ENCODE measurements around the gene MSL1. TPM values are rescaled to one million over a fixed set of nuclear protein-coding genes. Genes with fewer than 3 reads are reported as not detected.
"Not testable (repeated sequence)": the region's sequence is repeated elsewhere in the genome, so short reads cannot be mapped to it uniquely, and the experiment has no call there.

MSL1 gene
- polyA plus RNA-seq, 1 donor = 130 TPM

GRCh38 chr17:40134184-40134583, 12.4 kb downstream of the MSL1 start:
- Histone ChIP-seq H3K36me3 (ENCODE audit: control insufficient read depth, insufficient read depth, low read length) (peaks cover 72% of the 10 kb centered on the region), H3K27ac (ENCODE audit: low read length) (peak overlapping the region; percentile 85), H3K4me1 (ENCODE audit: control insufficient read depth, insufficient read depth, low read length) (peaks cover 29% of the 10 kb centered on the region), H3K27me3 (ENCODE audit: control insufficient read depth, insufficient read depth, low read length) (no peaks in the 10 kb centered on the region), H3K9me3 (ENCODE audit: control insufficient read depth, low read depth, low read length) (no peaks in the 10 kb centered on the region), H3K4me3 (ENCODE audit: low read length) (no peak overlapping the region)
- WGBS (ENCODE audit: insufficient coverage, low lambda C conversion rate) = no CpG with 5 or more reads among the region's 7 CpGs
- peak; percentile 76 to 87 for DNase-seq

- Histone ChIP-seq H3K4me3 (ENCODE audit: low read length) (no peak overlapping the region), H3K27me3 (ENCODE audit: control insufficient read depth, insufficient read depth, low read length) (no peaks in the 10 kb centered on the region), H3K36me3 (ENCODE audit: control insufficient read depth, insufficient read depth, low read length) (peaks cover 56% of the 10 kb centered on the region), H3K27ac (ENCODE audit: low read length) (no peak overlapping the region), H3K9me3 (ENCODE audit: control insufficient read depth, low read depth, low read length) (no peaks in the 10 kb centered on the region), H3K4me1 (ENCODE audit: control insufficient read depth, insufficient read depth, low read length) (peaks cover 29% of the 10 kb centered on the region)
- no peak for DNase-seq
- no CpG with 5 or more reads among the region's 3 CpGs for WGBS (ENCODE audit: insufficient coverage, low lambda C conversion rate)
Observed at GRCh38 chr17:40135817-40136216, 14.0 kb downstream of the MSL1 start.

- H3K27ac ChIP-seq (ENCODE audit: low read length) = peak overlapping the region; percentile 100
- H3K27me3 ChIP-seq (ENCODE audit: control insufficient read depth, insufficient read depth, low read length) = no peaks in the 10 kb centered on the region
- no peaks in the 10 kb centered on the region for H3K9me3 ChIP-seq (ENCODE audit: control insufficient read depth, low read depth, low read length)
- no peak for DNase-seq
- peak overlapping the region; percentile 78 for H3K4me3 ChIP-seq (ENCODE audit: low read length)
- WGBS (ENCODE audit: insufficient coverage, low lambda C conversion rate) = 37% methylated on average over 5 of the region's 14 CpGs
- peaks cover 24% of the 10 kb centered on the region for H3K4me1 ChIP-seq (ENCODE audit: control insufficient read depth, insufficient read depth, low read length)
- peaks cover 33% of the 10 kb centered on the region for H3K36me3 ChIP-seq (ENCODE audit: control insufficient read depth, insufficient read depth, low read length)
Observed at GRCh38 chr17:40139566-40140058, 17.8 kb downstream of the MSL1 start.

- peaks cover 31% of the 10 kb centered on the region for H3K36me3 ChIP-seq (ENCODE audit: control insufficient read depth, insufficient read depth, low read length)
- not testable (repeated sequence) for DNase-seq; H3K27me3 ChIP-seq (ENCODE audit: control insufficient read depth, insufficient read depth, low read length); H3K9me3 ChIP-seq (ENCODE audit: control insufficient read depth, low read depth, low read length); H3K4me3 ChIP-seq (ENCODE audit: low read length); H3K27ac ChIP-seq (ENCODE audit: low read length)
- WGBS (ENCODE audit: insufficient coverage, low lambda C conversion rate) = no CpG with 5 or more reads among the region's 3 CpGs
- H3K4me1 ChIP-seq (ENCODE audit: control insufficient read depth, insufficient read depth, low read length) = peaks cover 17% of the 10 kb centered on the region
Observed at GRCh38 chr17:40143166-40143565, 21.4 kb downstream of the MSL1 start.

GRCh38 chr17:40145476-40145875, 23.7 kb downstream of the MSL1 start:
- H3K36me3 ChIP-seq (ENCODE audit: control insufficient read depth, insufficient read depth, low read length) = peaks cover 50% of the 10 kb centered on the region
- H3K27me3 ChIP-seq (ENCODE audit: control insufficient read depth, insufficient read depth, low read length) = no peaks in the 10 kb centered on the region
- no peak overlapping the region for H3K27ac ChIP-seq (ENCODE audit: low read length)

GRCh38 chr17:40148527-40148926, 26.8 kb downstream of the MSL1 start:
- H3K9me3 ChIP-seq (ENCODE audit: control insufficient read depth, low read depth, low read length) = no peaks in the 10 kb centered on the region
- WGBS (ENCODE audit: insufficient coverage, low lambda C conversion rate) = no CpG with 5 or more reads among the region's 3 CpGs
- H3K4me1 ChIP-seq (ENCODE audit: control insufficient read depth, insufficient read depth, low read length) = no peaks in the 10 kb centered on the region
- no peaks in the 10 kb centered on the region for H3K27me3 ChIP-seq (ENCODE audit: control insufficient read depth, insufficient read depth, low read length)
- H3K4me3 ChIP-seq (ENCODE audit: low read length) = no peak overlapping the region
- peaks cover 63% of the 10 kb centered on the region for H3K36me3 ChIP-seq (ENCODE audit: control insufficient read depth, insufficient read depth, low read length)
- no peak overlapping the region for H3K27ac ChIP-seq (ENCODE audit: low read length)
- DNase-seq = no peak

More at GRCh38 chr17:40145476-40145875, 23.7 kb downstream of the MSL1 start:
- Histone ChIP-seq H3K9me3 (ENCODE audit: control insufficient read depth, low read depth, low read length) (no peaks in the 10 kb centered on the region), H3K4me1 (ENCODE audit: control insufficient read depth, insufficient read depth, low read length) (peaks cover 8% of the 10 kb centered on the region), H3K4me3 (ENCODE audit: low read length) (no peak overlapping the region)
- 100% methylated on average over 1 of the region's 3 CpGs for WGBS (ENCODE audit: insufficient coverage, low lambda C conversion rate)
- DNase-seq = no peak

GRCh38 chr17:40150276-40150675, 28.5 kb downstream of the MSL1 start:
- Histone ChIP-seq H3K27ac (ENCODE audit: low read length) (no peak overlapping the region), H3K27me3 (ENCODE audit: control insufficient read depth, insufficient read depth, low read length) (no peaks in the 10 kb centered on the region), H3K4me3 (ENCODE audit: low read length) (no peak overlapping the region), H3K36me3 (ENCODE audit: control insufficient read depth, insufficient read depth, low read length) (peaks cover 71% of the 10 kb centered on the region), H3K4me1 (ENCODE audit: control insufficient read depth, insufficient read depth, low read length) (no peaks in the 10 kb centered on the region), H3K9me3 (ENCODE audit: control insufficient read depth, low read depth, low read length) (no peaks in the 10 kb centered on the region)
- no peak for DNase-seq
- 93% methylated on average over 3 of the region's 4 CpGs for WGBS (ENCODE audit: insufficient coverage, low lambda C conversion rate)

- H3K27me3 ChIP-seq (ENCODE audit: control insufficient read depth, insufficient read depth, low read length) = no peaks in the 10 kb centered on the region
- H3K27ac ChIP-seq (ENCODE audit: low read length) = no peak overlapping the region
- H3K9me3 ChIP-seq (ENCODE audit: control insufficient read depth, low read depth, low read length) = no peaks in the 10 kb centered on the region
- H3K4me1 ChIP-seq (ENCODE audit: control insufficient read depth, insufficient read depth, low read length) = no peaks in the 10 kb centered on the region
- 80% methylated on average over 2 of the region's 7 CpGs for WGBS (ENCODE audit: insufficient coverage, low lambda C conversion rate)
- DNase-seq = no peak
- peaks cover 69% of the 10 kb centered on the region for H3K36me3 ChIP-seq (ENCODE audit: control insufficient read depth, insufficient read depth, low read length)
- H3K4me3 ChIP-seq (ENCODE audit: low read length) = no peak overlapping the region
Observed at GRCh38 chr17:40151414-40151963, 29.7 kb downstream of the MSL1 start.

GRCh38 chr17:40153603-40154236, 31.9 kb downstream of the MSL1 start:
- H3K4me1 ChIP-seq (ENCODE audit: control insufficient read depth, insufficient read depth, low read length) = no peaks in the 10 kb centered on the region
- WGBS (ENCODE audit: insufficient coverage, low lambda C conversion rate) = 83% methylated on average over 2 of the region's 14 CpGs
- no peak overlapping the region for H3K27ac ChIP-seq (ENCODE audit: low read length)
- peaks cover 52% of the 10 kb centered on the region for H3K36me3 ChIP-seq (ENCODE audit: control insufficient read depth, insufficient read depth, low read length)
- DNase-seq = no peak
- no peaks in the 10 kb centered on the region for H3K9me3 ChIP-seq (ENCODE audit: control insufficient read depth, low read depth, low read length)
- no peak overlapping the region for H3K4me3 ChIP-seq (ENCODE audit: low read length)
- H3K27me3 ChIP-seq (ENCODE audit: control insufficient read depth, insufficient read depth, low read length) = no peaks in the 10 kb centered on the region

- Histone ChIP-seq H3K4me3 (ENCODE audit: low read length) (no peak overlapping the region), H3K36me3 (ENCODE audit: control insufficient read depth, insufficient read depth, low read length) (peaks cover 46% of the 10 kb centered on the region), H3K9me3 (ENCODE audit: control insufficient read depth, low read depth, low read length) (no peaks in the 10 kb centered on the region), H3K27me3 (ENCODE audit: control insufficient read depth, insufficient read depth, low read length) (no peaks in the 10 kb centered on the region), H3K4me1 (ENCODE audit: control insufficient read depth, insufficient read depth, low read length) (no peaks in the 10 kb centered on the region), H3K27ac (ENCODE audit: low read length) (no peak overlapping the region)
- DNase-seq = no peak
- 100% methylated on average over 2 of the region's 2 CpGs for WGBS (ENCODE audit: insufficient coverage, low lambda C conversion rate)
Observed at GRCh38 chr17:40157973-40158372, 36.2 kb downstream of the MSL1 start.

All from large intestine (tissue), 3 donors.